ENCODE measurements around the gene ASCC1. TPM values are rescaled to one million over a fixed set of nuclear protein-coding genes. Genes with fewer than 3 reads are reported as not detected.

Gene ASCC1
- total RNA-seq, 1 donor from 2014 or later, result 38.6 TPM

DNA sequence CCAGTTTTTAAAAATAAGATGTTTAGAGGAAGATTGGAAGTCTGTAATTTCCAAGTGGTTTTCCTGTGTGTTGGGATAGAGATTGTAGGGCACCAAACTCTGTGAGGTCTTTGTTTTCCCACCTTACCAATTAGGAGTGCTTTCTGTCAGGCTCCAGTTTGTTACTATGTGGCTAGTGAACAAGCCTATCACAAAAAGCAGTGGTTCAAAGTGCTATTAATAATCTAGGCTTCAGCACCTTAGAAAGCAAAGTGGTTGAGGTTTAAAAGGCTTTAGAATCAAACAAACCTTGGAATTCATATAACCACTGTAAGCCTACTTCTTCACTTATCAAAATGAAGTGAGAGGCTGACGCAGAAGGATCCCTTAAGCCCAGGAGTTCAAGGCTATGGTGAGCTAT is 11.4 kb downstream of the ASCC1 start:
- H3K4me3 ChIP-seq (ENCODE audit: low read depth, low read length), result no peak overlapping the region
- H3K27me3 ChIP-seq (ENCODE audit: control insufficient read depth, insufficient read depth, low read length), result no peaks in the 10 kb centered on the region
- TF ChIP-seq, protein P1, sequence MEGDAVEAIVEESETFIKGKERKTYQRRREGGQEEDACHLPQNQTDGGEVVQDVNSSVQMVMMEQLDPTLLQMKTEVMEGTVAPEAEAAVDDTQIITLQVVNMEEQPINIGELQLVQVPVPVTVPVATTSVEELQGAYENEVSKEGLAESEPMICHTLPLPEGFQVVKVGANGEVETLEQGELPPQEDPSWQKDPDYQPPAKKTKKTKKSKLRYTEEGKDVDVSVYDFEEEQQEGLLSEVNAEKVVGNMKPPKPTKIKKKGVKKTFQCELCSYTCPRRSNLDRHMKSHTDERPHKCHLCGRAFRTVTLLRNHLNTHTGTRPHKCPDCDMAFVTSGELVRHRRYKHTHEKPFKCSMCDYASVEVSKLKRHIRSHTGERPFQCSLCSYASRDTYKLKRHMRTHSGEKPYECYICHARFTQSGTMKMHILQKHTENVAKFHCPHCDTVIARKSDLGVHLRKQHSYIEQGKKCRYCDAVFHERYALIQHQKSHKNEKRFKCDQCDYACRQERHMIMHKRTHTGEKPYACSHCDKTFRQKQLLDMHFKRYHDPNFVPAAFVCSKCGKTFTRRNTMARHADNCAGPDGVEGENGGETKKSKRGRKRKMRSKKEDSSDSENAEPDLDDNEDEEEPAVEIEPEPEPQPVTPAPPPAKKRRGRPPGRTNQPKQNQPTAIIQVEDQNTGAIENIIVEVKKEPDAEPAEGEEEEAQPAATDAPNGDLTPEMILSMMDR (IDR thresholded peaks at IDR 0.05; ENCODE audit: insufficient read depth, low read length, poor library complexity, severe bottlenecking), result no peak
- no peaks in the 10 kb centered on the region for H3K36me3 ChIP-seq (ENCODE audit: control insufficient read depth, insufficient read depth, low read length)
- DNase-seq (ENCODE audit: low read depth), result no peak

DNA sequence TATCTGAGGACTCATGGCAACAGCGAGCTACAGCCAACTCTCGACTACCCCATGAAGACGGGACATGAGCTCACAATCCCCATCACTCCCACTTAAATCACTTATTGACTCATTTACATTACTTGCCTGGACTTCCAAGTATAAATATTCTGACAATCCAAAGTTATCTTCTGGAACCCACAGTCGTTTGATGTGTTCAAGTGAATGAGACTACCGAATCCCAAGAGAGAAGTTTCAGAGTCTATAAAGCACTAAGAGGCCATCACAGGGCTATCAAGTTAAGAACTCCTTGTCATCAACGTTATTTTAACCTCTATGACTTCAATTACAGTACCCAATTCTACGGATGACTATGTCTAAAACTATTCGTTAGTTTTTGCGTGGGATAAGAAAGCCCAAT is 11.8 kb downstream of the ASCC1 start:
- no peak for DNase-seq (ENCODE audit: low read depth)
- Histone ChIP-seq H3K4me3 (ENCODE audit: low read depth, low read length) (no peak overlapping the region), H3K36me3 (ENCODE audit: control insufficient read depth, insufficient read depth, low read length) (no peaks in the 10 kb centered on the region), H3K27me3 (ENCODE audit: control insufficient read depth, insufficient read depth, low read length) (no peaks in the 10 kb centered on the region)
- TF ChIP-seq, protein P1 (IDR thresholded peaks at IDR 0.05; ENCODE audit: insufficient read depth, low read length, poor library complexity, severe bottlenecking), result no peak

DNA sequence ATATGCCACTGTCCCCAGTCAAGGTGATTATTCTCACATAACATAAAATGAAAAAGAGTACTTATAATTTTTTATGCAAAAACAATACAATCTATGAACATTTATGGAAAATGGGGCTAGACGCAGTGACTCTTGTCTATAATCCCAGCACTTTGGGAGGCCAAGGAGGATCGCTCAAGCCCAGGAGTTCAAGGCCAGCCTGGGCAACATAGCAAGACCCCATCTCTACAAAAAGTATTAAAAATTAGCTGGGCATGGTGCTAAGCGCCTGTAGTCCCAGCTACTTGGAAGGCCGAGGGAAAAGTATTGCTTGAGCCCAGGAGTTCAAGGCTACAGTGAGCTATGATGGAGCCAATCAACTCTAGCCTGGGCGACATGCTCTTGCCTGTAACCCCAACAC is 14.8 kb downstream of the ASCC1 start:
- no peak for DNase-seq (ENCODE audit: low read depth)
- TF ChIP-seq, protein P1 (IDR thresholded peaks at IDR 0.05; ENCODE audit: insufficient read depth, low read length, poor library complexity, severe bottlenecking), result no peak
- no peaks in the 10 kb centered on the region for H3K27me3 ChIP-seq (ENCODE audit: control insufficient read depth, insufficient read depth, low read length)
- H3K36me3 ChIP-seq (ENCODE audit: control insufficient read depth, insufficient read depth, low read length), result no peaks in the 10 kb centered on the region
- H3K4me3 ChIP-seq (ENCODE audit: low read depth, low read length), result no peak overlapping the region

DNA sequence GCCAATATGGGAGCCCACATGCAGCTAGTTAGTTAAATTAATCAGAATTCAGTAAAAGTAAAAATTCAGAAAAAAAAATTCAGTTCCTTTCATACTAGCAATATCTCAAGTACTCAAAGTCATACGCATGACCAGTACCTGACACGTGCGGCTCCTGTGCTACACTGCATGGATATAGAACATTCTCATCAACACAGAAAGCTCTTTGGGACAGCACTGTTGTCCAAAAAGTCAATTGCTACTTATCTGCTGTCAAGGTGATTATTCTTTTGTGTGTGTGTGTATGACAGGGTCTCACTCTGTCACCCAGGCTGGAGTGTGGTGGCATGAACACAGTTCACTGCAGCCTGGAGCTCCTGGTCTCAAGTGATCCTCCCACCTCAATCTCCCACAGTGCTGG is 15.2 kb downstream of the ASCC1 start:
- Histone ChIP-seq H3K4me3 (ENCODE audit: low read depth, low read length) (no peak overlapping the region), H3K36me3 (ENCODE audit: control insufficient read depth, insufficient read depth, low read length) (no peaks in the 10 kb centered on the region)
- no peak for DNase-seq (ENCODE audit: low read depth)

DNA sequence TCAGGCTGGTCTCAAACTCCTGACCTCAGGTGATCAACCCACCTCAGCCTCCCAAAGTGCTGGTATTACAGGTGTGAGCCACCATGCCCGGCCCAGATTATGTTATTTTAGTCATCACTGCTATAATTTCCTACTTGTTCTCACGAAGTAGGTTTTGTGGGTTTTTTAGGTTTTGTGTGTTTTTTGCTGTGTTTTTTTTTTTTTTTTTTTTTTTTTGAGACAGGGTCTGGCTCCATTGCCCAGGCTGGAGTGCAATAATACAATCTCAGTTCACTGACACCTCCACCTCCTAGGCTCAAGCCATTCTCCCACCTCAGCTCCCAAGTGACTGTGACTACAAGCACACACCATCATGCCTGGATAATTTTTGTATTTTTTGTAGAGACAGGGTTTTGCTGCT is 21.1 kb downstream of the ASCC1 start:
- DNase-seq (ENCODE audit: low read depth), result no peak
- TF ChIP-seq, protein P1 (IDR thresholded peaks at IDR 0.05; ENCODE audit: insufficient read depth, low read length, poor library complexity, severe bottlenecking), result no peak
- no peaks in the 10 kb centered on the region for H3K27me3 ChIP-seq (ENCODE audit: control insufficient read depth, insufficient read depth, low read length)
- peaks cover 2% of the 10 kb centered on the region for H3K36me3 ChIP-seq (ENCODE audit: control insufficient read depth, insufficient read depth, low read length)
- no peak overlapping the region for H3K4me3 ChIP-seq (ENCODE audit: low read depth, low read length)

More for the DNA sequence above, 15.2 kb downstream of the ASCC1 start:
- TF ChIP-seq, protein P1 (IDR thresholded peaks at IDR 0.05; ENCODE audit: insufficient read depth, low read length, poor library complexity, severe bottlenecking), result no peak
- no peaks in the 10 kb centered on the region for H3K27me3 ChIP-seq (ENCODE audit: control insufficient read depth, insufficient read depth, low read length)

DNA sequence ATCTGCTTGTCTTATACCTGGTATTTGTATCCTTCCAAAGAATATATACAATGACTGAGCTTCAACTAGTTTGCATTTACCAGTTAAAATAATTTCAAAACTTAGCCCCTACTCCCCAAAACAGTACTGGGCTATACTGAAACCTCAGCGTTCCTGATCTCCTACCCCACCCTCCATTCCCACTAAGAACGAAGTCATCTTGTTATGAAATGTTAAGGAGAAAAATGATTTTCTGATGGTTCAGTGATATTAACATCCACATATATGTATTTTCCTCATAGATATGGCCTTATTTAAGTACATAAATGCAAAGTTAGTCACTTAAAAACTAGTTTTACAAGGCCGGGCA is 29.1 kb downstream of the ASCC1 start:
- DNase-seq (ENCODE audit: low read depth), result no peak
- H3K36me3 ChIP-seq (ENCODE audit: control insufficient read depth, insufficient read depth, low read length), result no peaks in the 10 kb centered on the region
- no peak overlapping the region for H3K4me3 ChIP-seq (ENCODE audit: low read depth, low read length)
- H3K27me3 ChIP-seq (ENCODE audit: control insufficient read depth, insufficient read depth, low read length), result no peaks in the 10 kb centered on the region
- TF ChIP-seq, protein P1 (IDR thresholded peaks at IDR 0.05; ENCODE audit: insufficient read depth, low read length, poor library complexity, severe bottlenecking), result no peak
